ENCODE measurements around the gene FRMD4A. TPM values are rescaled to one million over a fixed set of nuclear protein-coding genes. Genes with fewer than 3 reads are reported as not detected.

The FRMD4A gene
- total RNA-seq, 2 experiments from 2014 or later, result 0.88 to 1.4 TPM

DNA sequence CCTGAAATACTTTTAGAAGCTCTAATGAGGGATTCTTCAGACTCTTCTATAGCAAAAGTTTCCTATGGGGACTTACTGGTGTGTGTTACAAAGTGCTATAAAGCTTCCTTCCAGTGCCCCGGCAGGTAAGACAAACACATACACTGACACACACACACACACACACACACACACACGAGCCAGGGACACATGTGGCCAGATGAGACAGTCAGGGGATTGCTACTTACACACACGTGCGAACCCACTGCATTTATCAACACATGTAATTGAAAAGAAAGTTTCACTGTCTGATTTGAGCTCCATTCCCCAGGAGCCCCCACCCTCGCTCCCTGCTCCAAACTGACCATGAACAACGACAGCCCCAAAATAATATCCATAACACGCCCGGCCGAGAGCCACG, 624.1 kb downstream of the FRMD4A start:
- no peak for DNase-seq
- Mint-ChIP-seq H3K9me3 (no peaks in the 10 kb centered on the region), H3K4me3 (peak overlapping the region; percentile 76), H3K27ac (no peak overlapping the region), H3K27me3 (peaks cover 31% of the 10 kb centered on the region), H3K4me1 (peaks cover 18% of the 10 kb centered on the region), H3K36me3 (no peaks in the 10 kb centered on the region)
- ATAC-seq (ENCODE audit: low read depth), result no peak
- POLR2A ChIA-PET, result interaction anchor here (0.6 kb wide), 1 partner anchor 21 kb away, joined by 3 read pairs; no protein-coding TSS in a partner anchor

DNA sequence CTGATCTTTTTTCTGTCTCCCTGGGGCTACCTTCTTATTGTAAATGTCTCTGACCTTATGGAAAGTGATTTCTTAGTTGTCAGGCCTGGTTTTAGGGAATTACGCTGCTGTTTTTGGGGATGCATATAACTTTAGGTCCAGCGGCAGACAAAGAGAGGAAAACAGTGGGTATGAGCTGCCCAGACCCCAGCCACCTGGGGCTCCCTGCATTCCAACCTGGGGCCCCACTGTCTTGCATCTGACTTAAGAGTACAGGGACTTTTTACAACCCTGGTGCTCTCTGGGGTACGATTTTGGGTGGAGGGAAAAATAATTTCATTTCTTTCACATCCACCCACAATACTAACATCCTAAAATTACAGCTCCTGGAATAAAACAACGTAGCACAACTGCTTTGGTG, 624.5 kb downstream of the FRMD4A start:
- no peak for DNase-seq
- no peak overlapping the region for H3K4me3 Mint-ChIP-seq
- no peak for ATAC-seq (ENCODE audit: low read depth)
- H3K36me3 Mint-ChIP-seq, result no peaks in the 10 kb centered on the region
- no peak overlapping the region for H3K27ac Mint-ChIP-seq
- peaks cover 18% of the 10 kb centered on the region for H3K4me1 Mint-ChIP-seq
- peaks cover 31% of the 10 kb centered on the region for H3K27me3 Mint-ChIP-seq
- POLR2A ChIA-PET, result no interaction called here
- H3K9me3 Mint-ChIP-seq, result no peaks in the 10 kb centered on the region

- DNase-seq, result no peak
- peaks cover 31% of the 10 kb centered on the region for H3K27me3 Mint-ChIP-seq
- H3K27ac Mint-ChIP-seq, result no peak overlapping the region
- no peak for ATAC-seq (ENCODE audit: low read depth)
- POLR2A ChIA-PET, result no interaction called here
- no peaks in the 10 kb centered on the region for H3K36me3 Mint-ChIP-seq
- H3K9me3 Mint-ChIP-seq, result no peaks in the 10 kb centered on the region
- H3K4me3 Mint-ChIP-seq, result no peak overlapping the region
- H3K4me1 Mint-ChIP-seq, result peaks cover 18% of the 10 kb centered on the region
Observed at GRCh38 chr10:13705526-13706174, 625.1 kb downstream of the FRMD4A start.

DNA sequence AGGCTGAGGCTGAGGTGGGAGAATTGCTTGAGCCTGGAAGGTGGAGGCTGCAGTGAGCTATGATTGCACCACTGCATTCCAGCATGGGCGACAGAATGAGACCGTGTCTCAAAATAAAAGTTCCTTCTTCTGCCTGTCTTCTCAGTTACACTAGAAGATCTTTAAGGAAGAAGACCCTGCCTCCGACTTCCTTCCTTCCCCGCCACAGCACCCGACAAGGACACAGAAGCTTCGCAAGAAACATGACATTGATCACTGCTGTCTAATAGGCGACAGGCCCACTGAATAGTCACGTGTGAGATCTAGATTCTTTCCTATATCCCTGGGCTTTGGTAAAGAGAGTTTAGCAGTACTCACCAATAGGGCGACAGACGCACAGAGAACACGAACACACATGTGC, 625.8 kb downstream of the FRMD4A start:
- no peak for ATAC-seq (ENCODE audit: low read depth)
- no peaks in the 10 kb centered on the region for H3K36me3 Mint-ChIP-seq
- peaks cover 18% of the 10 kb centered on the region for H3K4me1 Mint-ChIP-seq
- POLR2A ChIA-PET, result no interaction called here
- H3K27me3 Mint-ChIP-seq, result peaks cover 31% of the 10 kb centered on the region
- H3K4me3 Mint-ChIP-seq, result no peak overlapping the region
- no peak overlapping the region for H3K27ac Mint-ChIP-seq
- no peaks in the 10 kb centered on the region for H3K9me3 Mint-ChIP-seq
- DNase-seq, result no peak

DNA sequence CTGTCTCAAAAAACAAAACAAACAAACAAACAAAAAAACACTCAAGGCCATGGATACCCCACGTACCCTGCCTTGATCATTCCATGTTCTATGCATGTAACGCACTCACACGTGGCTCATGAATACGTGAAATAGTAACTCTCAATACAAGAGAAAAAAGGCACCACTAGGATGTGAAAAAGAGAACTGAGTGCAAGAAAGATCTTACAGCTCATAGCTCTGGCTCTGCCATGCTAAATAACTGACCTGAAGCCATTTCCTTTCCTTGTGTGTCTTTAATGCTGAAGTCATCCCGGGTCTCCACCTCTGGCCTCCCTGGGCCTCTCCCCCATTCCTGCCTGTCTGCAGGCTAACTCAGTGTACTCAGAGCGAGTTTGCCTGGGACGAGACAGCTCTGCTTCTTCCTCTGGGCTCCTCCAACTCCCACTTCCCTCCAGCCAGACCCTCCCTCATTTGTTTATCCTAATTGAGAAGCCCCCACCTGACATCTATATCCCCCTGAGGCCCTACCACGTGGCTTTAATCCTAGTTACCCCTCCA, 626.7 kb downstream of the FRMD4A start:
- H3K4me3 Mint-ChIP-seq, result no peak overlapping the region
- no peak for DNase-seq
- no peaks in the 10 kb centered on the region for H3K36me3 Mint-ChIP-seq
- H3K27me3 Mint-ChIP-seq, result peaks cover 29% of the 10 kb centered on the region
- no peak overlapping the region for H3K27ac Mint-ChIP-seq
- no peaks in the 10 kb centered on the region for H3K9me3 Mint-ChIP-seq
- POLR2A ChIA-PET, result interaction anchor here (0.7 kb wide), 1 partner anchor 12 kb away, joined by 3 read pairs; no protein-coding TSS in a partner anchor
- ATAC-seq (ENCODE audit: low read depth), result no peak
- H3K4me1 Mint-ChIP-seq, result peaks cover 18% of the 10 kb centered on the region

DNA sequence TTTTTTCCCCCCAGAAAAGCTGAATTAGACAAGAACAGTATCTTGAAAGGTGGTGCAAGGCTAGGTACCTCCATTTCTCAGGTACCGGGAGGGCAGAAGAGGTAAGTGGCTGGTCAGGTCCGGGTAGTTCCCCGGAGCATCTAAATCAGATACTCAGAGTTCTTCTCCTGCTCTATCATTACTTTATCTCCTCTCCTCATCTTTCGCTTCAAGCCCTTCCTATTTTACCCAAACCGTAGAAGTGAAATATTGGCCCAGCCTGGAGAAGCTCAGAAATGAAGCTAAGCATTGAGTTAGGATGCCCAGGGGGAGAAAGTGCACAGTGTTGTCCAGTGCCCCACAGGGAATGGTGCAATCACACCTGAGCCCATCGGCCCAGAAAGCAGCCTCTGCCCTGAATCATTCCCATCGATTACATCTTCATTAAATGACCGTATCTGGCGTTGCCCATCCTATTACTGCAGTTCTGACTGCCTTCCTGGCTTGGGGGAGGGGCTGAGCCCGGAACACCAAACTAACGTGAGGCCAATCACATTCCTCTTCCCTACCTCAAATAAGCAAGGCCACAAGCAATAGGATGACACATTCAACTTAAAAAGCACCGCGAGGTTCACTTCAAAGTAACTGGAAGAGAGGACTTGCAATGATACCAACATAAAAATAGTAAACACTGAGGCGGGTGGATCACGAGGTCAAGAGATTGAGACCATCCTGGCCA, 627.5 kb downstream of the FRMD4A start:
- ATAC-seq (ENCODE audit: low read depth) (no peak), DNase-seq (no peak)
- no peak overlapping the region for H3K4me3 Mint-ChIP-seq
- H3K9me3 Mint-ChIP-seq, result no peaks in the 10 kb centered on the region
- peaks cover 16% of the 10 kb centered on the region for H3K4me1 Mint-ChIP-seq
- no peak overlapping the region for H3K27ac Mint-ChIP-seq
- peaks cover 24% of the 10 kb centered on the region for H3K27me3 Mint-ChIP-seq
- H3K36me3 Mint-ChIP-seq, result no peaks in the 10 kb centered on the region
- POLR2A ChIA-PET, result no interaction called here

DNA sequence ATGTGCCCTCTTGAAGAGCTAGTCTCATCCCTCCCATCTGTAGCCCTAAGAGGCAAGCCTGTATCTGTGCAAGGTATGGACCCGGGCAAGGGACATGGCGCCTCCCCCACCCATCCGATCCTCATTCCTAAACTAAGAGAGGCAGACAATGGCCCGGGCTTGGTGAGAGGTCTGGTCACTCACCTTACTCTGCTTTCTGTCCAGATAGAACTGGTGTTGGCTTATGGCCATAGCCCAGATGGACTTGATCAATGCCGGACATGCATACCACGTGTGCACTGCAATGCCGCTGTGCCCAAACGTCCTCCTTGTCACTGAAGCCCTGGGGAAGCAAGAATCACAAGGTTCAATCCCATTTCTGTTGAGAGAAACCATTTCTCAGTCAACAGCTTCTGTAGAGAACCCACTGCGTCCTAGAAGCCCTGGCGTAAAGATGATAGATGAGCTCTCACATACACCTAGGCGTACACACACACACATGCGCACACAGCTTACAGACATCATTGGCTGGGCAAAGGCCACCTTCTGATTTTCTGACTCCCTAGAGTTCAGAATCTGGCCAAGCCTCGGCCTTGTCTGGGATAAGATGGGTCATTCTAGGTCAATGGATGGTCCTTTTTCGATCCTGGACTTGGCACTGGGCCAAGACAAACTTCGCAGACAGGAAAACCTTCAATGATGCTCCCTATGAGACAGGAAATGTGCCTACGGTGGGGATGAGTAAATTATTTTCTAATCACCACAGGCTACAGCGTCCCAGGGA, 629.4 kb downstream of the FRMD4A start:
- peaks cover 6% of the 10 kb centered on the region for H3K27me3 Mint-ChIP-seq
- H3K27ac Mint-ChIP-seq, result no peak overlapping the region
- H3K36me3 Mint-ChIP-seq, result no peaks in the 10 kb centered on the region
- no peak for DNase-seq
- H3K4me3 Mint-ChIP-seq, result no peak overlapping the region
- no peaks in the 10 kb centered on the region for H3K4me1 Mint-ChIP-seq
- H3K9me3 Mint-ChIP-seq, result no peaks in the 10 kb centered on the region
- ATAC-seq (ENCODE audit: low read depth), result no peak
- POLR2A ChIA-PET, result no interaction called here

DNA sequence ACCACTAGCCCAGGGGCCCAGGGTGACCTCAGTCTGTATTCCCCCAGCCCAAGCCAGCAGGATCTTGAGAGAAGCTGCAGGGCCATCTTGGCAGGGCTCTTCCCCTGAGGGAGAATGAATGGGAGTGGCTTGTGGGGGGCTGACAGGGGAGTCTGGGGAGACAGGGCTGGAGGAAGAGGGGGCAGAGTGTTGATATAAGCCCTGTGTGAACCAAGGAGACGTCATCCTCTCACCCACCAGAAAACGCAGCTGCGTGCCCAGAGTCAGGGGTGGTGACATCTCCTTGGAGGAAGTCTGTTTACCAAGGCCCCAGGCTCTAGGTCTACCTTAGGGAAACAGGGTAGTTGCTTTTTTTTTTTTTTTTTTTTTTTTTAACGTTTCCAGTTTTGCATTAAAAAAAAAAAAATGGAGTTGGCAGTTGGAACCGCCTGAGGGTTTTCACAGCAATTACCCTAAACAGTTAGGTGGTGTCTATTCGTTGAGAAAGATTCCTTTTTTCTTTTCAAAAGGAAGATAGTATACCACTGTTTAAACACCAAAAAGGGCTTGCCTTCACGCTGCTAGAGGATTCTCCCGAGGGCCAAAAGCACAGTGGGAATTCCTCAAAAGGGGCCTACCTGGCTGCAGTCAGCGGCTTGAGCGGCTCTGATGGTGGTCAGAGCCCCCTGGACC, 630.1 kb downstream of the FRMD4A start:
- POLR2A ChIA-PET, result no interaction called here
- no peaks in the 10 kb centered on the region for H3K36me3 Mint-ChIP-seq
- H3K4me1 Mint-ChIP-seq, result no peaks in the 10 kb centered on the region
- DNase-seq (no peak), ATAC-seq (ENCODE audit: low read depth) (no peak)
- no peak overlapping the region for H3K27ac Mint-ChIP-seq
- no peak overlapping the region for H3K4me3 Mint-ChIP-seq
- H3K27me3 Mint-ChIP-seq, result peaks cover 3% of the 10 kb centered on the region
- no peaks in the 10 kb centered on the region for H3K9me3 Mint-ChIP-seq

GRCh38 chr10:13699216-13699615, 631.5 kb downstream of the FRMD4A start:
- no peak overlapping the region for H3K4me3 Mint-ChIP-seq
- H3K9me3 Mint-ChIP-seq, result no peaks in the 10 kb centered on the region
- peaks cover 4% of the 10 kb centered on the region for H3K27me3 Mint-ChIP-seq
- POLR2A ChIA-PET, result interaction anchor here (0.6 kb wide), 1 partner anchor 80 kb away, joined by 4 read pairs; no protein-coding TSS in a partner anchor
- no peaks in the 10 kb centered on the region for H3K36me3 Mint-ChIP-seq
- ATAC-seq (ENCODE audit: low read depth) (no peak), DNase-seq (no peak)
- H3K27ac Mint-ChIP-seq, result no peak overlapping the region
- H3K4me1 Mint-ChIP-seq, result no peaks in the 10 kb centered on the region

- Mint-ChIP-seq H3K9me3 (no peaks in the 10 kb centered on the region), H3K27me3 (peaks cover 2% of the 10 kb centered on the region), H3K36me3 (no peaks in the 10 kb centered on the region), H3K4me1 (no peaks in the 10 kb centered on the region), H3K4me3 (no peak overlapping the region), H3K27ac (no peak overlapping the region)
- POLR2A ChIA-PET, result no interaction called here
- DNase-seq (no peak), ATAC-seq (ENCODE audit: low read depth) (no peak)
Observed at GRCh38 chr10:13698217-13698616, 632.5 kb downstream of the FRMD4A start.

GRCh38 chr10:13696071-13696470, 634.7 kb downstream of the FRMD4A start:
- Mint-ChIP-seq H3K9me3 (no peaks in the 10 kb centered on the region), H3K27ac (no peak overlapping the region), H3K36me3 (no peaks in the 10 kb centered on the region)

DNA sequence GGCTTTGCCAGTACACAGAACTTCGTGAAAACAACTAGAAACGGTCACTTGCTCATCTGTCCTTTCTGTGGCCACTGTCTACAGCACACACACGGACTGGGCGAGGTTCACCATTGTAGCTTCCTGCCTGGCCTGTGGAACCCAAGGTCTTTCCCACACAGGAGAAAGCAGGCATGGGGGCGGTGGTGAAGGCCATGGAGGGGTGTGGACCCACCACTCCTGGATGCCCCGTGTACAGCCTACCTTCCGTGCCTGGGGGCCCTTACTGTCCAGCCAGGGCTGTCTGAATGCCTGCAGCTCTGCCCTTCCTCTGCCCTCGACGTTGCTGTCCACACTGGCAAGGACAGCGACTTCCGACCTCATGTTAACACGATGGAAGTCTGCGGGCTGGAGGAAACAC, 635.1 kb downstream of the FRMD4A start:
- H3K36me3 Mint-ChIP-seq, result no peaks in the 10 kb centered on the region
- no peaks in the 10 kb centered on the region for H3K4me1 Mint-ChIP-seq
- H3K27me3 Mint-ChIP-seq, result peaks cover 2% of the 10 kb centered on the region
- ATAC-seq (ENCODE audit: low read depth) (no peak), DNase-seq (no peak)
- POLR2A ChIA-PET, result no interaction called here
- H3K9me3 Mint-ChIP-seq, result no peaks in the 10 kb centered on the region
- H3K27ac Mint-ChIP-seq, result no peak overlapping the region
- H3K4me3 Mint-ChIP-seq, result no peak overlapping the region

More at GRCh38 chr10:13696071-13696470, 634.7 kb downstream of the FRMD4A start:
- POLR2A ChIA-PET, result no interaction called here
- DNase-seq (no peak), ATAC-seq (ENCODE audit: low read depth) (no peak)
- H3K4me3 Mint-ChIP-seq, result no peak overlapping the region
- H3K27me3 Mint-ChIP-seq, result peaks cover 2% of the 10 kb centered on the region
- no peaks in the 10 kb centered on the region for H3K4me1 Mint-ChIP-seq

Data from activated naive CD8-positive, alpha-beta T cell treated with anti-CD3 and anti-CD28 coated beads, Interleukin-2, amount 10 ng/mL, durations not matched to agents 7 days and 5 days (primary cell).